H1 (cell line): ENCODE measurements around the gene LPCAT3.

Source experiments
- BACH1 ChIP-seq: IDR thresholded peaks from 2 replicates; pipeline ENCODE4 v1.6.1; 2012; ENCODE audit warnings: low read length, improper control_type of control experiment
- CEBPB ChIP-seq: IDR thresholded peaks from 2 replicates; pipeline ENCODE4 v1.6.1; 2012; ENCODE audit warnings: low read depth, low read length
- CTBP2 ChIP-seq: IDR thresholded peaks from 2 replicates; pipeline ENCODE4 v1.7.0; 2011; ENCODE audit warnings: borderline replicate concordance, mild to moderate bottlenecking, moderate library complexity, mixed read lengths, low read length; ENCODE audit not compliant: insufficient read depth, insufficient read length
- CTCF ChIP-seq, 3 experiments: IDR thresholded peaks; 1 replicate in 2 of 3; 2 replicates in 1 of 3; pipeline versions ENCODE4 v1.5.1 to v1.6.1; 2011; ENCODE audit warnings: low read length in 3 of 3, mild to moderate bottlenecking in 3 of 3, inconsistent platforms in 2 of 3, low read depth in 1 of 3, moderate library complexity in 1 of 3; ENCODE audit not compliant: insufficient read depth in 1 of 3; ENCODE audit errors: control extremely low read depth in 1 of 3
- EZH2 ChIP-seq: fragments of 200-600 bp; sonication (generic); IDR thresholded peaks from 2 replicates; pipeline ENCODE4 v1.7.1; 2012; ENCODE audit warnings: low read depth, mild to moderate bottlenecking, moderate library complexity, low read length, inconsistent platforms; ENCODE audit not compliant: severe bottlenecking
- GABPA ChIP-seq: IDR thresholded peaks from 2 replicates; pipeline ENCODE4 v1.6.1; 2011; ENCODE audit warnings: mild to moderate bottlenecking, low read length, moderate library complexity, borderline replicate concordance; ENCODE audit not compliant: insufficient read depth
- MAX ChIP-seq: IDR thresholded peaks from 2 replicates; pipeline ENCODE4 v1.6.1; 2012; ENCODE audit warnings: inconsistent platforms
- POLR2A ChIP-seq, 2 experiments: IDR thresholded peaks; 1 replicate in 1 of 2; 2 replicates in 1 of 2; pipeline ENCODE4 v1.6.1; 2011; ENCODE audit warnings: low read depth in 2 of 2, low read length in 2 of 2, mild to moderate bottlenecking in 2 of 2; ENCODE audit errors: control extremely low read depth in 1 of 2
- RAD21 ChIP-seq, 2 experiments: IDR thresholded peaks in 1 of 2; conservative IDR thresholded peaks in 1 of 2; 2 replicates each; pipeline ENCODE4 v1.6.1; 2011; ENCODE audit warnings: low read depth in 2 of 2, low read length in 2 of 2, improper control_type of control experiment in 1 of 2, inconsistent platforms in 1 of 2, mild to moderate bottlenecking in 1 of 2, moderate library complexity in 1 of 2
- RBBP5 ChIP-seq: IDR thresholded peaks from 2 replicates; pipeline ENCODE4 v1.7.1; 2012; ENCODE audit warnings: low read depth, mild to moderate bottlenecking, inconsistent platforms, low read length, moderate library complexity, borderline replicate concordance
- RFX5 ChIP-seq: IDR thresholded peaks from 2 replicates; pipeline ENCODE4 v1.6.1; 2011; ENCODE audit warnings: low read depth, low read length, improper control_type of control experiment, borderline replicate concordance

GRCh38 chr12:6963016-6963731 lies 55.1 kb downstream of the LPCAT3 start:
- TF ChIP-seq CTCF (IDR thresholded peaks at IDR 0.05; ENCODE audit: control extremely low read depth in 1 of 3, insufficient read depth in 1 of 3, low read depth in 1 of 3, low read length in 3 of 3), result peak in 1 of 3 experiments; percentile 10; a peak in 1 of 4 replicates
- no peak for TF ChIP-seq GABPA
- TF ChIP-seq POLR2A (IDR thresholded peaks at IDR 0.05; ENCODE audit: control extremely low read depth in 1 of 2, low read depth in 2 of 2, low read length in 2 of 2), result peak in 1 of 2 experiments; percentile 57; a peak in 1 of 3 replicates
- TF ChIP-seq EZH2, result no peak
- TF ChIP-seq RFX5, result no peak
- TF ChIP-seq CTBP2, result no peak
- TF ChIP-seq MAX, result peak; percentile 51; the same call in 1 of the 2 replicates
- TF ChIP-seq RAD21 (IDR thresholded peaks at IDR 0.05 in 1 of 2, conservative IDR thresholded peaks at IDR 0.05 in 1 of 2; ENCODE audit: low read depth in 2 of 2, low read length in 2 of 2), result no peak
- TF ChIP-seq BACH1, result no peak
- no peak for TF ChIP-seq CEBPB
- TF ChIP-seq RBBP5, result no peak
